ENCODE measurements around the gene ZMYND8.
"Not testable (repeated sequence)": the region's sequence is repeated elsewhere in the genome, so short reads cannot be mapped to it uniquely, and the experiment has no call there.

The ZMYND8 gene

GRCh38 chr20:47201074-47201730 is 155.3 kb downstream of the ZMYND8 start:
- no peak for DNase-seq

GRCh38 chr20:47198996-47199552 is 157.4 kb downstream of the ZMYND8 start:
- DNase-seq: no peak

- no peak for DNase-seq
These were observed 158.2 kb downstream of the ZMYND8 start for GRCh38 chr20:47198254-47198671.

GRCh38 chr20:47196091-47197081 is 160.1 kb downstream of the ZMYND8 start:
- peak; percentile 12 for DNase-seq

- DNase-seq: no peak
These were observed 160.9 kb downstream of the ZMYND8 start for GRCh38 chr20:47195573-47195972.

GRCh38 chr20:47191956-47192355 is 164.5 kb downstream of the ZMYND8 start:
- DNase-seq: no peak

- DNase-seq: no peak
These were observed 165.3 kb downstream of the ZMYND8 start for GRCh38 chr20:47191074-47191673.

GRCh38 chr20:47189060-47189459 is 167.4 kb downstream of the ZMYND8 start:
- DNase-seq: no peak

GRCh38 chr20:47188540-47188939 is 168.0 kb downstream of the ZMYND8 start:
- no peak for DNase-seq

- no peak for DNase-seq
These were observed 168.9 kb downstream of the ZMYND8 start for GRCh38 chr20:47187450-47188195.

- DNase-seq: no peak
These were observed 173.1 kb downstream of the ZMYND8 start for GRCh38 chr20:47183367-47183766.

- DNase-seq: no peak
These were observed 175.2 kb downstream of the ZMYND8 start for GRCh38 chr20:47181056-47181862.

- no peak for DNase-seq
These were observed 177.2 kb downstream of the ZMYND8 start for GRCh38 chr20:47179267-47179666.

GRCh38 chr20:47178851-47179250 is 177.6 kb downstream of the ZMYND8 start:
- no peak for DNase-seq

- no peak for DNase-seq
These were observed 178.2 kb downstream of the ZMYND8 start for GRCh38 chr20:47178277-47178676.

- not testable (repeated sequence) for DNase-seq
These were observed 180.3 kb downstream of the ZMYND8 start for GRCh38 chr20:47176217-47176616.

- DNase-seq: no peak
These were observed 181.0 kb downstream of the ZMYND8 start for GRCh38 chr20:47175493-47175892.

GRCh38 chr20:47174456-47175243 is 181.8 kb downstream of the ZMYND8 start:
- DNase-seq: no peak

- no peak for DNase-seq
These were observed 182.8 kb downstream of the ZMYND8 start for GRCh38 chr20:47173596-47174216.

- no peak for DNase-seq
These were observed 183.9 kb downstream of the ZMYND8 start for GRCh38 chr20:47172579-47172978.

Measured in NCI-H1694 (cell line).